K562 (cell line): ENCODE results near the gene ZNF680.
"Not testable (repeated sequence)": the region's sequence is repeated elsewhere in the genome, so short reads cannot be mapped to it uniquely, and the experiment has no call there.

ENCODE experiments used
- CEBPB ChIP-seq: fragments of 450-650 bp; IDR thresholded peaks from 2 replicates; pipeline ENCODE4 v1.6.1; 2016; ENCODE audit warnings: missing genetic modification characterization, missing compliant biosample characterization
- FOXK2 ChIP-seq, 2 experiments: fragments of 450-650 bp; IDR thresholded peaks in 1 of 2; conservative IDR thresholded peaks in 1 of 2; 2 replicates each; pipeline ENCODE4 v1.6.1; 2016; ENCODE audit warnings: low read depth in 2 of 2, mild to moderate bottlenecking in 1 of 2
- HNRNPUL1 ChIP-seq: fragments of 200-400 bp; formaldehyde crosslinking; IDR thresholded peaks from 2 replicates; pipeline ENCODE4 v1.6.1; 2017; ENCODE audit warnings: low read length
- MYC ChIP-seq, 2 experiments: fragments of 250-450 bp in 1 of 2; sonication (Bioruptor Pico) in 1 of 2; IDR thresholded peaks; 2 replicates each; pipeline versions ENCODE4 v1.5.1 to v1.6.1; 2012 to 2021; ENCODE audit warnings: low read depth in 2 of 2, borderline replicate concordance in 1 of 2, improper control_type of control experiment in 1 of 2, low read length in 1 of 2, mild to moderate bottlenecking in 1 of 2, moderate library complexity in 1 of 2
- SREBF2 ChIP-seq: sonication (generic); formaldehyde crosslinking; IDR thresholded peaks from 2 replicates; pipeline ENCODE4 v1.4.0; 2020; ENCODE audit warnings: mild to moderate bottlenecking, missing genetic modification reagents
- TAF1 ChIP-seq: IDR thresholded peaks from 2 replicates; pipeline ENCODE4 v1.6.1; 2011; ENCODE audit warnings: mild to moderate bottlenecking, low read length, moderate library complexity; ENCODE audit not compliant: insufficient read depth, control insufficient read depth, severe bottlenecking; ENCODE audit errors: extremely low read depth
- ZBTB8A ChIP-seq: fragments of 450-650 bp; IDR thresholded peaks from 2 replicates; pipeline ENCODE4 v1.6.1; 2018; ENCODE audit warnings: mild to moderate bottlenecking, moderate library complexity; ENCODE audit not compliant: partially characterized antibody
- ZNF445 ChIP-seq: fragments of 250-450 bp; sonication (Bioruptor Pico); IDR thresholded peaks from 2 replicates; pipeline ENCODE4 v1.4.0; 2020; ENCODE audit warnings: low read depth, mild to moderate bottlenecking, moderate library complexity
- TF ChIP-seq, protein P1 (sequence below), 3 experiments: IDR thresholded peaks in 2 of 3; conservative IDR thresholded peaks in 1 of 3; 2 replicates each; pipeline ENCODE4 v1.5.1; 2011 to 2012; ENCODE audit warnings: low read length in 3 of 3, mild to moderate bottlenecking in 3 of 3, control low read depth in 2 of 3, improper control_type of control experiment in 1 of 3, inconsistent platforms in 1 of 3, low read depth in 1 of 3, mixed read lengths in 1 of 3, moderate library complexity in 1 of 3; ENCODE audit not compliant: insufficient read depth in 2 of 3

DNA sequence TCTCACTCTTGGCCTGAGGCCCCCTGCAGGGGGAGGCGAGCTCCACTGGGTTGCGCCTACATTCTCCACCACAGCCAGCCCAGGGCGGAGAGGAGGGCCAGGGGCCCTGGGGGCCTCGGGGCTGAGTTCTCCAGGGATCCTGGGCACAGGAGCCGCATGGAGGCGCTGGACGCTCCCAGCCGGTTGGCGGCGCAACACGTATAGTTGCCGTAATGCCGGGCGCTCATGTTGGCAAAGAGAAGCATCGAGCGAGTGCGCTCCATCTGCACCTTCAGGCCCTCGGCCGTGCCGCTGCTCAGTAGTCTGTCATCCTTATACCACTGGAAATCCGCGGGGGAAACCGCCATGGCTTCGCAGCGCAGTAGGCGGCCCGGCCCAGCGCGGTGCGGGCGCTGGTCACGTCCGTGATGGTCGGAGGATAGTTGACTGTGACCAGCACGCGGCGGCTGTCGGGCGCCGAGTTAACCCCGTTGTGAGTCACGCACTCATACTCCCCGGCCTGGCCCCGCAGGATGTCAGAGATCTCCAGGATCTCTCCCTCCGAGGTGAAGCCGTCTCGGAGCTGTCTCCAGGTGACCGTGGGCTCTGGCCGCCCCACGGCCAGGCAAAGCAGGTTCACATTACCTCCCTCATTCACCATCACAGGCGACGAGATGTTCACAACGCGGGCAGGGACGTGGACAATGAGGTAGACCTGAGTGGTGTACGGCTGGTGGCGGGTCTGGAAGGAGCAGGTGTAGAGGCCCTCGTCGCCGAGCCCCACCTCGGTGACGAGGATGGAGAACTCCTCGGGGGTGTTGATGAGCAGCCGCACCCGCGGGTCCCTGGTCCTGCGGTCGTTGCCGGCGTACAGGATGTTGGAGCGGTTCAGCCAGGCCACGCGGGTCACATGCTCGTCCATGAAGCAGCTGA is 6.8 kb upstream of the ZNF680 start:
- TF ChIP-seq, protein P1, sequence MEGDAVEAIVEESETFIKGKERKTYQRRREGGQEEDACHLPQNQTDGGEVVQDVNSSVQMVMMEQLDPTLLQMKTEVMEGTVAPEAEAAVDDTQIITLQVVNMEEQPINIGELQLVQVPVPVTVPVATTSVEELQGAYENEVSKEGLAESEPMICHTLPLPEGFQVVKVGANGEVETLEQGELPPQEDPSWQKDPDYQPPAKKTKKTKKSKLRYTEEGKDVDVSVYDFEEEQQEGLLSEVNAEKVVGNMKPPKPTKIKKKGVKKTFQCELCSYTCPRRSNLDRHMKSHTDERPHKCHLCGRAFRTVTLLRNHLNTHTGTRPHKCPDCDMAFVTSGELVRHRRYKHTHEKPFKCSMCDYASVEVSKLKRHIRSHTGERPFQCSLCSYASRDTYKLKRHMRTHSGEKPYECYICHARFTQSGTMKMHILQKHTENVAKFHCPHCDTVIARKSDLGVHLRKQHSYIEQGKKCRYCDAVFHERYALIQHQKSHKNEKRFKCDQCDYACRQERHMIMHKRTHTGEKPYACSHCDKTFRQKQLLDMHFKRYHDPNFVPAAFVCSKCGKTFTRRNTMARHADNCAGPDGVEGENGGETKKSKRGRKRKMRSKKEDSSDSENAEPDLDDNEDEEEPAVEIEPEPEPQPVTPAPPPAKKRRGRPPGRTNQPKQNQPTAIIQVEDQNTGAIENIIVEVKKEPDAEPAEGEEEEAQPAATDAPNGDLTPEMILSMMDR (IDR thresholded peaks at IDR 0.05 in 2 of 3, conservative IDR thresholded peaks at IDR 0.05 in 1 of 3; ENCODE audit: insufficient read depth in 2 of 3, low read depth in 1 of 3, low read length in 3 of 3) = not testable (repeated sequence)
- TF ChIP-seq MYC (IDR thresholded peaks at IDR 0.05; ENCODE audit: low read depth, low read length); MYC (CRISPR knock-in tag; IDR thresholded peaks at IDR 0.05; ENCODE audit: borderline replicate concordance, low read depth); HNRNPUL1; SREBF2 (CRISPR knock-in tag); FOXK2 (conservative IDR thresholded peaks at IDR 0.05 in 1 of 2, IDR thresholded peaks at IDR 0.05 in 1 of 2; ENCODE audit: low read depth in 2 of 2); TAF1; ZNF445; ZBTB8A; CEBPB (tag): not testable (repeated sequence)
